ENCODE data around the gene DNMT3A.

The DNMT3A gene

DNA sequence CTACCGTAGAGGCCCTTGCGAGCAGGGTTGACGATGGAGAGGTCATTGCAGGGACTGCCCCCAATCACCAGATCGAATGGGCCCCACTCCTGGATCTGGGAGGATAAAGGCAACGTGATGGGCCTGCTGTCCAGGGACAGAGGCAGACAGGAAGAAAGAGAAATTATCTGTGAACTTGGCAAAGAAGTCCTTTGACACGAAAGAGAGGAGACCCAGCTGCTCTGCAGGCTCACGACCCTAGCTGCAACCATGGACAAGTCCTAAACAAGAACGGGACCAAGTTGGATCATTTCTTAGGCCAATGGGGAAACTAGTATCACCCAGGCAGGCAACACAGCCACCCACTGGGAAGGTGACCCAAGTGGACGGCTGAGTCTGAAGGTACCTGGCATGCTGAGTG, 101.1 kb downstream of the DNMT3A start:
- no peak for DNase-seq (ENCODE audit: low read depth in 2 of 2)

DNA sequence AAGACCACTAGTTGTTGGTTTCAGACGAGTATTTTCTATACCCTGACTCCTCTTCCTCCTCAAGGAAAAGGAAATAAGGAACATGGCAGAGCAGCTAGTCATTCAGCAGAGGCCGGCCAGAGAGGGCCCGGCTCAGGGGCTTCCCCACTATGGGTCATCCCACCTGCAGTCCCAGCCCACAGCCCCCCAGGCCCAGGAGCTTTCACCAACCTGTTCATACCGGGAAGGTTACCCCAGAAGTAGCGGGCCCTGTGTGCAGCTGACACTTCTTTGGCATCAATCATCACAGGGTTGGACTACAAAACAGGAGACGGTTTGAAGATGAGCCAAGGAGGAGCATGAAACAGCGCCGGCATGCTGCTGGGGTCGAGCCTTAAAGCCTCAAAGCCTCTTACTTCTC, 102.8 kb downstream of the DNMT3A start:
- no peak for DNase-seq (ENCODE audit: low read depth in 2 of 2)

DNA sequence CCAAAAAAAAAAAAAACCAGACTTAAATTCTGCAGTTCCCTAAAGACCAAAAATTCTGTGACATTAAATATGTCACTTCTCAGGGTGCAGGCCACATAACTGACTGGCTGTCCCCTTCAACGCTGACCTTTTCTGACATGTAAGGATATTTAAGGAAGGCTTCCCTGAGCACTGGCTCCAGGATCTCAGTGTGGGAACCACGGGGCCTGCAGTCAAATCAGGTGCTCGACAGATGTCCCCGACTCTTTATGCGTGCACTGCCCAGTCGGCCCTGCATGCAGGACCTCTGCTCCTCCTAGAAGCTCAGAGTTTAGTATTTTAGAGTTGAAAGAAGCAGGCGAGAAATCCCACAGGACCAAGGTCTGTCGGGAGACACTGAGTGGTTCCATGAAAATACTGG, 104.0 kb downstream of the DNMT3A start:
- DNase-seq (ENCODE audit: low read depth in 2 of 2) = no peak

DNA sequence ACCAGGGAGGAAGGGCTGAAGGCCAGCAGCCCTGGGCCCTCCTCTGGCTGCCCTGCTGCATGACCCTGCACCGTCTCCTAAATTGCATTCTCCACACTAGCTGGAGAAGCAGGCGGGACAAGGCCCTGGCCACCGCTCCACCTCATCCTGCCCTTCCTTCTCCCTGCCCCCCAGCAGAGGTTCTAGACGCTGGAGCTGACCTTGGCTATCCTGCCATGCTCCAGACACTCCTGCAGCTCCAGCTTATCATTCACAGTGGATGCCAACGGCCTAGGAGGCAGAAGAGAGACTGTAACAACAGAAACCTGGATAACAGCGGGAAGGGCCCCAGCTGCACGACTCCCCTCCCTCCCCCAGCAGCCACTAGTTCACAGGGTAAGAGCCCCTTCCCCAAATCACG, 105.0 kb downstream of the DNMT3A start:
- DNase-seq (ENCODE audit: low read depth in 2 of 2) = no peak

DNA sequence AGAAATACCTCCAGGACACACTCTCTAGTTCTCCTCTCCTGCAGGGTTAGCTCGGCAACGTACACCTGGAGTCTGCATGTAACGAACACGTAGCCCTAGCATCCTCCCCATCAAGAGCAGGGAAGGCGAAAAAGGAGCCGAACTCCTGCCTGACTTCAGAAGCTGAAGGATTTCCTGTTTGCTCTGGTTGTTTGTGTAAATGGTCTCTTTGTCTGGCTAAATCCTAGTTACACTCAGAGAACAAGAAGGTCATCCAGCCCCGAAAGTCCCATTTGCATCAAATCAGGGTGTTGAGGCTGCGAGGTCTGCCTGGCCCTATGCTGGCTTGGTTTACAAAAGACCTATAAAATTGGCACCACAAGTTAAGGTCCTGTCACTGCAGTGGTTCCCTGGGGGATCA, 107.0 kb downstream of the DNMT3A start:
- no peak for DNase-seq (ENCODE audit: low read depth in 2 of 2)

DNA sequence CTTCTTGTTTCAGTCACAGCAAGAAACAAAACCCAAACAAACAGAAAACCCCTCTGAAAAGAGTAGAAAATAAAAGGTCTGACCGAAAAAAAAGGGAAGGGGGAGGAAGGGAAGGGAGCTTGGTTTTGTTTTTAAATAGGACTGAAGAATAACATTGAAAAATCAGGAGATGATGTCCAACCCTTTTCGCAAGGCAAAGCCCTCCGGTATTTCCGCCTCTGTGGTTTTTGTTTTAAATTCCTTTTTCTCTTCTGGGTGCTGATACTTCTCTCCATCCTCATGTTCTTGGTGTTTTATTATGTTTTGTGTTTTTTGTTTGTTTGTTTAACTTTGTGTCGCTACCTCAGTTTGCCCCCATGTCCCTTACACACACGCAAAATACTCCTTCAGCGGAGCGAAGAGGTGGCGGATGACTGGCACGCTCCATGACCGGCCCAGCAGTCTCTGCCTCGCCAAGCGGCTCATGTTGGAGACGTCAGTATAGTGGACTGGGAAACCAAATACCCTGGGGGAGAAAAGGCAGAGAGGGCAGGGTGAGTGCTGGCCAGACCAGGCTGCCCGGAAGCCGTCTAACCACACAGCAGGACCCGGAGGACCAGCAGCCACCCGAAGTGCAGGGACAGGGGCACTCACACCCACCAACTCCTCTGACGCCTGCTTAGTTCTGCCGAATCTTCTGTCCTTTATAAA, 107.7 kb downstream of the DNMT3A start:
- DNase-seq (ENCODE audit: low read depth in 2 of 2) = no peak

DNA sequence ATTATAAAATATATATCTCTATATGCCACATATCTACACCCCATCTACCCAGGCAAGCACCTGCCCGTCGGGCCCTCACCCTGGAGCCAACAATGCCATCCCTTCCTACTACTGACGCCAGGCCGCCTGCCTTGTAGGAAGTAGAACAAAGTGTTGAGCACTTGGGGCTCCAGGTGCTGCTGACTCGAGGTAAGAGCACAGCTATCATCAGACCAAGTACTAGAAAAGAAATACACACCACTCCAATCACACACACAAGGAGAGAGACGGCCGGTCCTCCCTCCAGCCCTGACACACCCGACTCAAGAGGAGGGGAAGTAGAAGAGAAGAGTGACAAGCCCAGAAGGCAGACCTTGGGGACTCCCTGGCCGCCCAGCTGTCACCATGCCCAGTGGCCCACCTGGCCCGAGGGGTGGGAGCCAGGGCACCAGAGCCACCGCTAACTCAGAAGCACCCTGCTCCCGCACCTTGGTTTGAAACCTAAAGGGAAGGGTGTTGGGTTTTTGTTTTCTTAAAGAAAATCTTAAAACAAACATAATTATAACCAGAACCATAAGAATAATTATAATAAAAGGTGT, 109.4 kb downstream of the DNMT3A start:
- no peak for DNase-seq (ENCODE audit: low read depth in 2 of 2)

DNA sequence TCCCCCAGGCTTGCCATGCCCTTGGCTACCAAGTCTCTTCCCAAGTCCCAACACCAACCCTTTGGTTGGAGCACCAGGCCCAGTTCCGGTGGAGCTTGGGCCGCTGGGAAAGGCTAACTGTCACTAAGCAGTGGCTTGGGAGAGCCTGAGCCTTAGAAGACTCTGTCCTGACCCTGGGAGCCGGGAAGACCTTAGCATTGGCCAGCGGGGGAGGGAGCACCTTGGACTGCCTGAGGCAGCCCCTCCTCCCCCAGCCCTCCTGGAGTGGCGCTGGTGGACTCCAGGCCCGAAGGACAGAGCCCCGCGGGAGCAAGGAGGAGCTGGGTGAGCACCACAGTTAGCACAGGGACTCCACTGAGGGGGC, 110.8 kb downstream of the DNMT3A start:
- no peak for DNase-seq (ENCODE audit: low read depth in 2 of 2)

DNA sequence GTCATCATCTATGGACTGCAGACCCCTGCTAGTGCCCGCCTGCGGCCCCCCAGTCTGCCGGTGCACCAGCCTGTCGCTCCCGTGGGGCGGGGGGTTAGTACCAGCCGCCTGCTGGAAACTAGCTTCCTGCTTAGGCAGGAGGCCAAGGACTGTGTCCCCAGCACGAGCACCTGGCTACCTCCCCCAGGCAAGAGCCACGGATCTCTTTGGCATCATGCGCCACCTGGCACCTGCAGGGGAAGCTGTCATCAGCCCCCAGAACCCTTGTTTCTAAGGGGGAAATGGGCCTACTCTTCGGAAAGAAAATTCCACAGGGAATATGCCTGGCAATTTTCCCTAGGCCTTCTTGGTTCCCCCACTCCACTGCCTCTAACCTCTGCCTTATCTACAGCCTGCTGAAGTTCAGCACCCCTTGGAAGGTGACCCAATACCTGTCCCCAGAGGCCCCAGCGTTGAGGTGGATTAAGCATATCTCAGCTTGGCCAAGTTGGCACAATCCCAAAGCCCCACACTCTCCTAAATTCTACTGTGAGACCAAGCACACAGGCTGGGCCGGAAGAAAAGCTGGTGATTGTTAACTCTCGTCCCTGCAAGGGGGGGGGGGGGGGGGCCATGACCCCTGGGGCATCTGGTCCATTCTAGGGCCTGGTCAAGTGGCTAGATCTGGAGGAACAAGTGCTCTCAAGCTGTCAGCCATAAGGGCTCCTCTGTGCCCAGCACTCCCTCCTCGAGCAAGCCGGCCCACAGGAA, 111.4 kb downstream of the DNMT3A start:
- no peak for DNase-seq (ENCODE audit: low read depth in 2 of 2)

DNA sequence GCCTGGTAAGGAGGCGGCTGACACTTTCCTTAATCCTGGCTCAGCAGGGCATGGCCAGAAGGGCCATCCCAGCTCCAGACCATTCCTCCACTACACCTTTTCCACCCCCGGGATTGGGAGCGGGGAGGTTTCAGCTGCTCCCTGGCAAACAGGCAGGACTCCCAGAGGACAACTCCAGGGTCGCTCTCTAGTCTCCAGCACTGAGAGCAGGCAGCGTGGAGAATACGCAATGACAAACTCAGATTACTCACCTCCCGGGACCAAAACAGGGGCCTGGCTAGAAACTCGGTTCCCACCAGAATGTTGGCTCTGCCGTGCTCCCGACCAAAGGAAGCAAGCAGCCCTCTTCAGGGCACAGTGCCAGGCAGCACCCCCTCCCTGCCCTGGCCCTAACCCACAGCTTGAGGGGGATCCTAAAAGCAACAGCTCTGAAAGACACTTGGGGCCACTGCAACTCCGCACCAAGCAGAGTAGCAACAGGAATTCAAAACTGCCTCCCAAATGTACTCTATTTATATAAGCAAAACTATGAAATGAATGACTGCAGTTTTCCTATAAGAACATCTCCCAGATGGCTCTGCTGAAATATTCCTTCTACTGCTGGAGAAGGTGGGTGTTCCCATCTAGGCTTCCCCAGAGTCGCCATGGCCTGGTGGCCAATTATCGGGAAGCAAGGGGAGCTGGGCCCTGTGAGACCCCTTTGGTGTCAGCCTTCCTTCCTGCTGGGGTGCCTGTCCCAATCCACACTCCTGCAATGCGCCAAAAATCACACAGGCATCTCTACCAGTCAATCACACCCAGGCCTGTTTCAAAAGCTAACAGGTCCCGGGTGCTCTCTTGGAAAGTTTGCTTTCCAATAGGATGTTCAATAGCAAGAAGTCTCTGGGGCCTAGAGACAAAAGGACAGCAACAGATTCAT, 112.2 kb downstream of the DNMT3A start:
- DNase-seq (ENCODE audit: low read depth in 2 of 2) = no peak

DNA sequence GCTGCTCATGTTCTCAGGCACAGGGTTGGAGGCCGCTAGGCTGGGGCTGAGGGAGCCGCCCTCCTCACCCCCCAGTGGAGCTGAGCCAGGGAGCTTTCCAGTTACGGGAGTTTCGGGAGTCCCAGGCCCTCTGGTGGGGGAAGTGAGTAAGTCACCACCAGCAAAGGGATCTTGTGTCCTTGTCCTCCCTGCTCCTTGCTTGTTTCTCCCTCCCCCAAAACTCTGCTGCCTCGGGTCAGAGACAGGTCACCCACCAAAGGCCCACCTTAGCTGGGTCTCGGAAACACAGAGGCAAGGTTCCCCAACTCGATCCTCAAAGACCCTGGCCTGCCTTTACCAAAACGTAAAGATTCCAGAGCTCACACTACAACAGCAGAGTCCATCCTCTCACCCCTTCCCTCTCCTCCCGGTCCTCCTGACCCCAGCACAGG, 112.9 kb downstream of the DNMT3A start:
- no peak for DNase-seq (ENCODE audit: low read depth in 2 of 2)

DNA sequence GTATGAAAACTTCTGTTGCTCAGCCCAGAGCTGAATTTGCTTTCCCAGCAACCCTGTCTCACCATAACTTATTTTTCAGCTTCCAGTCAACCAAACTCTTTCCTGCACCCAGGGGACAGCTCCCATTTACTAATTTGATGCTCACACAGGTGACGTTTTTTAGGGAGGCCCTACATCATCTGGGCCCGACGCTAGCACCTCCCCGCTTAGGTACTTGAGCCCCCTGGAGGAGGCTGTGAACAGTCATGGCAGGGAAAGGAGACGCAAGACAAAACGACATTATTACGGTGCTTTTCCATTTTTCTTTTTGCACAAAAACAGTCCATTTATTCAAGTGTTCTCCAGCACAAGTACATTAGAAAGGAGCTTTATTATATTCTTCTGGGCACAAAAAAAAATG, 114.1 kb downstream of the DNMT3A start:
- no peak for DNase-seq (ENCODE audit: low read depth in 2 of 2)

DNA sequence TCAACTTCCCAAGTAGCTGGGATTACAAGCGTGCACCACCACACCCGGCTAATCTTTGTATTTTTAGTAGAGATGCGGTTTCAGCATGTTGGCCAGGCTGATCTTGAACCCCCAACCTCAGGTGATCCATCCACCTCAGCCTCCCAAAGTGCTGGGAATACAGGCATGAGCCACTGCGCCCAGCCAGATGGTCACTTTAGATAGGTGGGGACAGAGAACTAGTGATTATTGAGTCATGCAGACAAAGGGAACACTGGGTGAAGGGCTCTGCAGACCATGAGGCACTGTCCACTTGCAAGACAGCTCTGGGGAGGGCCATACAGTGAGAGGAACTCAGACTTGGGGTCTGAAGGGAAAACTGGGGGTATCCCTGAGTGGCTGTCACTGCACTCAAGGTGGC, 114.9 kb downstream of the DNMT3A start:
- no peak for DNase-seq (ENCODE audit: low read depth in 2 of 2)

DNA sequence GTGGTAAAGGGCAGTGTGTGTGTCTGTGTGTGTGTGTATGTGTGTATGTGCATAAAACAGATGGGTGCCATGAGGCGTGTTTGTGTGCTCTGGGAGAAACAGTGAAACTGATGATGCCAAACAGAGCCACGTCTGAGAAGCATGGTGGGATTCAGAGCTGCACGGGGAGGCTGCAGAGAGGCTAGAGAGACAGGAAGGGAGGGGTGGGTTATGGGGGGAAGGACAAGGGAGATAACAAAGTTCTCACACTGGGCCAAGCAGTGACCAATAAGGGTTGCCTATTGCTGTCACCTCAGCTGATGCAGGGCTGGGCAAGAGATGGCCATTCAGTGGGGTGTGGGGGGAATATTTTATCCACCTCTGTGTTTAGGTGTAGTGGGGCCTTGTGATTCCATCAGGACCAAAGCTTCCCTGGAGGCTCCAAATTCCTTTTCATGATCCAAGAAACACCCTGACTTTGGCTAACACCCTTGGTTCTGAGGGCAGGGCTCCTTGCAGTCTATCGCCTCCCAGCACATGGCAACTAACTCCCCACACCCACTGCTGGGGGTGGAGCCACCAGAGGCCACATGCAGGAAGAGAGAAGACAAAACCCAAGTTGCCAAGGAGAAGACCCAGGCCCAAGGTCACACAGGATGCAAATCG, 119.1 kb downstream of the DNMT3A start:
- DNase-seq (ENCODE audit: low read depth in 2 of 2) = no peak

DNA sequence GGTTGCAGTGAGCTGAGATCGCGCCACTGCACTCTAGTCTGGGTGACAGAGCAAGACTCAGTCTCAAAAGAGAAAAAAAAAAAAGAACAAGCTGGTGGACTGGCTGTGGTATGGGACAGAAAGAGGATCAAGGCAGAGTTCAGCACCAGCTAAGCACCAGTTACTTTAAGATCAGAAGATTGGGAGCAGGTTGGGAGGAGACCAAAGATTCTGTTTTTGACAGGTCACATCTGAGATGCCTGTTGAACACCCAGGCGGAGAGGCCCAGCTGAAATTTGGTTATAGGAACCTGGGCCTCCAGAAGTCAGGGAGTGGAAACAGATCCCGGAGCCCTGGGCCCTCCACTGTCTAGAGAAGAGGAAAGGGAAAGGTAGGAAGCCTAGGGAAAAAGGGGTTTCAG, 120.1 kb downstream of the DNMT3A start:
- DNase-seq (ENCODE audit: low read depth in 2 of 2) = no peak

DNA sequence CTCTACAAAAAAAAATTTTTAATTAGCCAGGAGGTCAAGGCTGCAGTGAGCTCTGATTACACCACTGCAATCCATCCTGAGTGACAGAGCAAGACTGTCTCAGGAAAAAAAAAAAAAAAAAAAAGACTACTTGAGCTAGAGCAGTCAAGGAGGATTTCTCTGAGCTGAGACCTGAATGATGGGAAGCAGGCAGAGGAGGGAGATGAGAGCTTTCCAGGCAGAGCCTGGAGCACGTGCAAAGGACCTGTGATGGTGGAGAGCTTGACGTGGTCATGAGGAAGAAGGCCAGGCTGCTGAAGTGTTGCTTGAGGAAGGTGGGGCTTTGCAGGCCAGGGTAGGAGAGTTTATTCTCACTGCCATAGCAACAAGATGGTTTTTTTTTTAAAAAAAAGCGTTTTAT, 121.4 kb downstream of the DNMT3A start:
- no peak for DNase-seq (ENCODE audit: low read depth in 2 of 2)

DNA sequence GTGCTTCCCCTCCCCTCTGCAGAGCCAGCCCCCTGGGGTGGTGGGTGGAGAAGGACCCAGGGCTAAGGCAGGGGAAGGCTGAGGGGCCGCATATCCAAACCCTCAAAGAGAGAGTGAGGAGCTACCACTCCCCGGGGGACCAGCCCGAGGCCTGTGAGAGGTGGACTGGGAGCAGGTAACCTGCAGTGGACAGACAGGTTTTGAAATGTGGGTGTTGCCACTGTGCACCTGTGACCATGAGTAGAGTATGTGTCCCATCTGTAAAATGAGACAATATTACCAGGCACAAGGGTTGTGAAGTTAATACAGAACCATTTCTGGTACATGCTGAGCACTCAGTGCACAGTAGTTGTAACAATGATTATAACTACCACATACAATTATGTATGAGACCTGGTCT, 122.1 kb downstream of the DNMT3A start:
- no peak for DNase-seq (ENCODE audit: low read depth in 2 of 2)

DNA sequence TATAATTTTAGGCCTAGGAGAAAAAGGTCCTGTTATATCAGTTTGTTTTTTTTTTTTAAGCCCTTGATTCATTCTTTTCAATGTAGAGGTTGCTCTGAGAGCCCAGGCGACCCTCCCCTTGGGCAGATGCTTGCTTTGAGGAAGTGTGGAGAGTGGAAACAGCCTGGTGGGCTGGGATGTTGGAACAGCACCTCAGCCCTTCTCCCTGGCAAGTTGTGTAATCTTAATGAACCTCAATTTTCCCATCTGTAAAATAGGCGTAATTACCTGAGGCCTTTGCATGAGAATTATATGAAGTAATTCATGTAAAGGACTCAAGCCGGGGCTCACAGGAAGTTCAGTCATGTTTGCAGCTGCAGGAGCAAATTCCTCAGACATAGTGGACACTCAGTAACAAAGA, 123.6 kb downstream of the DNMT3A start:
- no peak for DNase-seq (ENCODE audit: low read depth in 2 of 2)

DNA sequence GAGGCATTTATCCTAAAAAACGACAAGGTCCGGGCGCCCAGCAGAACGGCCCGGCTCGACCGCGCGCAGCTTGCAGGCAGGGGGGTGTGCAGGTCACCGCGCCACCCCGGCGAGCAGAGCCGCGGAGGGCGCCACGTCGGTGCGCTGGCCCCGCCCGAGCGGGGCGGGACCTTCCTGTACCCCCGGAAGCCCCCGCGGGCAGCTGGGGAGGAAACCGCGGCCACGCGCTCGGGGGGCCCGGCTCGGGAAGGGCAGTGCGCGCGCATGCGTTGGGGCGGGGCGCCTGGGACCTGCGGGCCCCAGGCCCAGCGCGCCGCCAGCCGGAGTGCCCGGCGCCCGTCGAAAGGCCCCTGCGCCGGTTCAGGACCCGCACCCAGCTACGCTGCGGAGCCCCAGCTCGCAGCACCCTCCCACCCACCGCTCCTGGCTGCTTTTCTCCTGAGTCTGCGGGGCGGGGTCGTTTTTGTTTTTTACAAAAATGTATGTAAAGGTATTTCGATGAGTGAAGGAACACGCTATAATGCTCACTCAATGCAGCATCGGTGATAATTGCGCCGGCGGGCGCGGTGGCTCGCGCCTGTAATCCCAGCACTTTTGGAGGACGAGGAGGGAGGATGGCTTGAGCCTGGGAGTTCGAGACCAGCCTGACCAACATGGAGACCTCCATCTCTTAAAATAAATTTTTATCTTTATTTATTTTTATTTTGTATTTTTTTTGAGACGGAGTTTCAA, 125.6 kb downstream of the DNMT3A start:
- peak; percentile 74 to 77 for DNase-seq (ENCODE audit: low read depth in 2 of 2)

DNA sequence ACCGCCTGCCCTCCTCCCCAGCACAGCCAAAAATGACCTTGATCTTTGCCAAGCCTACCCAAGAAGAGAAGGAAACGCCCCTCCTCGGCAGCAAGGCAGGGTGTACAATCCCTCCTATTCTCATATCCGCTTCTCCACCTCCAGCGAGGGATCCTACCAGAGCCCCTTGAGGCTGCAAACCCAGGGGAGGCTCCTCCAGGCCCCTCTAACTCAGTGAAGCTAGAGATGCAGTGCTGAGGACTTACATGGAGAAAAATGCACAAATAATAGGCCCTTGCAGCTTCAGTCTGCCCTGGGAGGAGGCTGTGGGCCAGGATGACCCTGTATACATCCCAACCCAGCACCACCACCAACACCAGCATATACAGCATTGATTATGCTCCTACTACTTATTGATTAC, 126.5 kb downstream of the DNMT3A start:
- DNase-seq (ENCODE audit: low read depth in 2 of 2) = no peak

DNA sequence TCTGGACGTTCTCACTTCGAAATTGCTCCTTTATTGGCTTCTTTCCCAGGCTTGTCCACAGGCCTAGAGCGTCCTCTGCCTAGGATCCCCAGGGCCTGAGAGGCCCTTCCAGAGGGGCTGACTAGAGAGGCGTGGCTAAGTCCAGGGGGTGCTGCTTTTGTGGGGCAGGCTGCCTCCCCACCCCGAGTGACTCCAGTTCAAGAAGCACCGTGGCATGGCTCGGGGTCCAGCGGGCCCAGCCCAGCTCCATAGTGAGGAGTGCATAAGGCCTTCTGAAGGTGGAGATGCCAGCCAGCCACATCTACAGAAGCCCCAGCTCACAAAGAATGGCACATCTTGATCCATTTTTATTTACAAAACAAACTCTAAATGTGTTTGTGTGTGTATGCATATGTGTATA, 128.5 kb downstream of the DNMT3A start:
- DNase-seq (ENCODE audit: low read depth in 2 of 2) = no peak

All from activated CD4-positive, alpha-beta T cell treated with anti-CD3 and anti-CD28 coated beads for 24 hours (primary cell).